HepG2 (cell line): ENCODE results near the gene TXNRD2. TPM values are rescaled to one million over a fixed set of nuclear protein-coding genes. Genes with fewer than 3 reads are reported as not detected.

ENCODE experiments used
- CTCF ChIP-seq: sonication (generic); formaldehyde crosslinking; IDR thresholded peaks from 2 replicates; pipeline ENCODE4 v1.5.0; 2020; ENCODE audit warnings: mild to moderate bottlenecking, missing genetic modification reagents, moderate library complexity
- KLF16 ChIP-seq, 2 experiments: sonication (generic) in 1 of 2; formaldehyde crosslinking in 1 of 2; IDR thresholded peaks; 2 replicates each; pipeline versions ENCODE4 v1.6.1 to v1.8.0; 2016 to 2023; ENCODE audit warnings: missing genetic modification reagents in 2 of 2, missing compliant biosample characterization in 1 of 2
- RAD21 ChIP-seq: fragments of 450-650 bp; formaldehyde crosslinking; IDR thresholded peaks from 2 replicates; pipeline ENCODE4 v1.5.0; 2020; ENCODE audit warnings: mild to moderate bottlenecking
- SKIL ChIP-seq: sonication (generic); formaldehyde crosslinking; IDR thresholded peaks from 2 replicates; pipeline ENCODE4 v1.8.0; 2022; ENCODE audit warnings: missing genetic modification reagents, mild to moderate bottlenecking, moderate library complexity, borderline replicate concordance
- SRSF9 ChIP-seq: fragments of 200-400 bp; formaldehyde crosslinking; IDR thresholded peaks from 2 replicates; pipeline ENCODE4 v1.6.1; 2018; ENCODE audit warnings: borderline replicate concordance, mild to moderate bottlenecking, low read depth, low read length; ENCODE audit not compliant: insufficient read depth, poor library complexity, severe bottlenecking
- TGIF2 ChIP-seq: IDR thresholded peaks from 2 replicates; pipeline ENCODE4 v1.6.1; 2016; ENCODE audit warnings: control low read depth, missing compliant biosample characterization
- UBTF ChIP-seq: sonication (generic); formaldehyde crosslinking; IDR thresholded peaks from 2 replicates; pipeline ENCODE4 v1.4.0; 2020; ENCODE audit warnings: mild to moderate bottlenecking, missing genetic modification reagents
- XRCC5 ChIP-seq: fragments of 200-400 bp; formaldehyde crosslinking; optimal IDR thresholded peaks from 2 replicates; pipeline ENCODE3; 2017; ENCODE audit warnings: mild to moderate bottlenecking, low read length
- ZBTB2 ChIP-seq: sonication (generic); formaldehyde crosslinking; IDR thresholded peaks from 2 replicates; pipeline ENCODE4 v1.8.0; 2022; ENCODE audit warnings: low read depth, missing genetic modification reagents
- ZFP91 ChIP-seq: sonication (generic); formaldehyde crosslinking; IDR thresholded peaks from 2 replicates; pipeline ENCODE4 v1.9.0; 2022; ENCODE audit warnings: missing genetic modification reagents, mild to moderate bottlenecking, borderline replicate concordance
- ZNF329 ChIP-seq: sonication (generic); formaldehyde crosslinking; IDR thresholded peaks from 2 replicates; pipeline ENCODE4 v1.9.0; 2021; ENCODE audit warnings: low read depth, mild to moderate bottlenecking, missing genetic modification reagents
- ZNF350 ChIP-seq: sonication (generic); formaldehyde crosslinking; IDR thresholded peaks from 2 replicates; pipeline ENCODE4 v1.4.0; 2020; ENCODE audit warnings: mild to moderate bottlenecking, low read depth, missing genetic modification reagents, borderline replicate concordance
- ZNF432 ChIP-seq: sonication (generic); formaldehyde crosslinking; IDR thresholded peaks from 2 replicates; pipeline ENCODE4 v1.5.0; 2020; ENCODE audit warnings: missing genetic modification reagents, mild to moderate bottlenecking, borderline replicate concordance
- ZNF510 ChIP-seq: sonication (generic); formaldehyde crosslinking; IDR thresholded peaks from 2 replicates; pipeline ENCODE4 v1.4.0; 2020; ENCODE audit warnings: low read depth, mild to moderate bottlenecking, missing genetic modification reagents
- ZNF691 ChIP-seq: sonication (generic); formaldehyde crosslinking; IDR thresholded peaks from 2 replicates; pipeline ENCODE4 v1.4.0; 2020; ENCODE audit warnings: missing genetic modification reagents, low read depth, mild to moderate bottlenecking, borderline replicate concordance
- polyA plus RNA-seq, 8 experiments: library from polyadenylated mRNA; depleted of rRNA in 3 of 8; stranded (reverse) in 7 of 8; unstranded in 1 of 8; fragments of >200 nt; fragmentation: Illumina TruSeq in 4 of 8; extraction: Trizol in 4 of 8; gene quantifications; 2 replicates each; pipeline versions ENCODE4 v1.2.1 to v1.2.3, GENCODE V29; 2011 to 2016; ENCODE audit warnings: low read depth in 4 of 8, missing spikeins in 1 of 8, mixed read lengths in 1 of 8; ENCODE audit not compliant: insufficient read depth in 1 of 8
- total RNA-seq, 5 experiments: library from RNA; depleted of rRNA; stranded (reverse); fragments of >200 nt; fragmentation: Illumina TruSeq; extraction: Trizol; gene quantifications; 2 replicates each; pipeline ENCODE4 v1.2.3, GENCODE V29; 2016; ENCODE audit warnings: low read depth in 1 of 5

The TXNRD2 gene
- total and polyA plus RNA-seq, 2 of the 13 experiments (the other 11 are each of a cell fraction or from before 2014, with no cell fraction given): 17.5 to 18.6 TPM

- TF ChIP-seq ZFP91 (peak; percentile 19; the same call in 1 of the 2 replicates), RAD21 (CRISPR knock-in tag) (peak; percentile 95), SRSF9 (no peak), CTCF (peak; percentile 98), ZNF432 (no peak), UBTF (CRISPR knock-in tag) (0 out of 2 replicates have a peak, but pooled peaks have one; percentile 26), SKIL (CRISPR knock-in tag) (0 out of 2 replicates have a peak, but pooled peaks have one; percentile 28), XRCC5 (peak; percentile 33), TGIF2 (CRISPR knock-in tag) (0 out of 2 replicates have a peak, but pooled peaks have one; percentile 36), ZBTB2 (0 out of 2 replicates have a peak, but pooled peaks have one; percentile 28), ZNF510 (CRISPR knock-in tag) (0 out of 2 replicates have a peak, but pooled peaks have one; percentile 35), KLF16 (CRISPR knock-in tag; IDR thresholded peaks at IDR 0.05) (no peak), ZNF691 (peak; percentile 54; the same call in 1 of the 2 replicates), ZNF350 (CRISPR knock-in tag) (peak; percentile 65; the same call in 1 of the 2 replicates), ZNF329 (CRISPR knock-in tag) (0 out of 2 replicates have a peak, but pooled peaks have one; percentile 43)
Observed at GRCh38 chr22:19909350-19910179, 32.1 kb downstream of the TXNRD2 start (continued).
